Pancreas (tissue), 10 donors: Measurements from ENCODE around the gene PKP1. TPM values are rescaled to one million over a fixed set of nuclear protein-coding genes. Genes with fewer than 3 reads are reported as not detected.

Experiments
- ATAC-seq, 4 donors: fragments of 200-7000 bp; cut with Tn5 transposase; one replicate each; pipeline versions ENCODE4 v1.8.0 to v1.9.1; 2020; ENCODE audit warnings: mild to moderate bottlenecking in 4 of 4, moderate library complexity in 4 of 4
- DNase-seq, 6 donors: peaks; one replicate each; pipeline ENCODE4 v3.0.0-alpha.2; 2020
- FAIRE-seq: peaks from 2 replicates; lab custom pipeline; 2012; peaks lifted over from hg19 to GRCh38; lab: Jason Lieb, UNC
- H3K27ac ChIP-seq, 4 donors: fragments of 200-600 bp; sonication (generic); 1 replicate in 3 of 4; 2 replicates in 1 of 4; pipeline versions ENCODE4 v1.5.0 to v1.8.0; 2020
- H3K27me3 ChIP-seq, 4 donors: fragments of 200-600 bp; one replicate each; pipeline ENCODE4 v1.8.0; 2021
- H3K36me3 ChIP-seq, 3 donors: fragments of 200-600 bp; sonication (generic) in 1 of 3; one replicate each; pipeline versions ENCODE4 v1.5.0 to v1.8.0; 2020 to 2021
- H3K4me1 ChIP-seq, 3 donors: fragments of 200-600 bp; one replicate each; pipeline ENCODE4 v1.8.0; 2021
- H3K4me3 ChIP-seq, 4 donors: fragments of 200-600 bp; sonication (generic) in 2 of 4; one replicate each; pipeline versions ENCODE4 v1.5.0 to v1.8.0; 2020 to 2021
- H3K9me3 ChIP-seq, 4 donors: fragments of 200-600 bp; one replicate each; pipeline ENCODE4 v1.8.0; 2021
- CTCF ChIP-seq, 4 donors: fragments of 200-600 bp; sonication (generic) in 3 of 4; IDR thresholded peaks; one replicate each; pipeline versions ENCODE4 v1.5.0 to v1.8.0; 2021; ENCODE audit warnings: antibody characterized with exemption in 4 of 4
- WGBS, 2 donors: extraction: QIAGEN DNeasy Blood & Tissue Kit; methylation state at CpG; one replicate each; pipeline ENCODE4 v1.1.7; 2013; 5-methylcytosine and 5-hydroxymethylcytosine counted together
- intact Hi-C, 3 donors: fragments of 100-400 bp; cut with DNase I; formaldehyde crosslinking; loops; one replicate each; pipeline versions ENCODE4 v1.11.1 to v1.14.2; 2022
- polyA plus RNA-seq, 2 donors: library from polyadenylated mRNA; stranded (reverse); fragments of 200-250 nt; gene quantifications; one replicate each; pipeline ENCODE4 v1.2.3, GENCODE V29; 2013
- total RNA-seq, 6 donors: library from RNA; stranded (reverse); fragmentation: NEBNext Ultra II Directional in 4 of 6; extraction: Animal tissue kit (Norgen Biotek cat#: 25700) in 4 of 6; gene quantifications; one replicate each; pipeline versions ENCODE4 v1.2.1 to v1.2.4, GENCODE V29; 2021 to 2023
- donor health status: healthy with polysubstance abuse.
- donor health status: DM: no; HTN: no; CAD: no; lungs with moderate emphysema.
- donor health status: DM: no; HTN: no; CAD: no.
- donor health status: control.
- donor health status: control.
- donor health status: Bipolar disorder and iron deficiency.
- donor health status: DM: yes; HTN: yes; CAD: no.
- donor health status: DM: no; HTN: no; CAD: no.
- donor health status: DM: no; HTN: no; CAD: no.
- donor health status: DM: yes; HTN: yes; CAD: no.

Gene PKP1
- total and polyA plus RNA-seq, 8 donors = 0.04 to 0.37 (median 0.12) TPM; not detected in 1

- WGBS, 2 donors = 60 to 75% methylated on average over 8 of the region's 8 CpGs
- ATAC-seq (peak in 2 of 4 donors; percentile 15 to 60), FAIRE-seq (no peak), DNase-seq (no peak)
- Histone ChIP-seq H3K27ac (peak overlapping the region in 2 of 4 donors; percentile 8 to 42), H3K4me3 (no peak overlapping the region), H3K36me3 (no peaks in the 10 kb centered on the region), H3K9me3 (no peaks in the 10 kb centered on the region), H3K27me3 (no peaks in the 10 kb centered on the region), H3K4me1 (no peaks in the 10 kb centered on the region)
- no peak for TF ChIP-seq CTCF (IDR thresholded peaks at IDR 0.05)
- intact Hi-C loops = no loop called here
These were observed 28.2 kb downstream of the PKP1 start for GRCh38 chr1:201311356-201312011.

- H3K4me3 ChIP-seq = no peak overlapping the region
- no peaks in the 10 kb centered on the region for H3K4me1 ChIP-seq
- FAIRE-seq (no peak), ATAC-seq (no peak), DNase-seq (no peak)
- no peak overlapping the region for H3K27ac ChIP-seq
- H3K36me3 ChIP-seq = no peaks in the 10 kb centered on the region
- WGBS, 2 donors = 88 to 89% methylated on average over 7 of the region's 7 CpGs
- H3K27me3 ChIP-seq = no peaks in the 10 kb centered on the region
- no peaks in the 10 kb centered on the region for H3K9me3 ChIP-seq
- intact Hi-C loops = no loop called here
- no peak for TF ChIP-seq CTCF (IDR thresholded peaks at IDR 0.05)
These were observed 29.0 kb downstream of the PKP1 start for GRCh38 chr1:201312298-201312697.

GRCh38 chr1:201313086-201313485 lies 29.8 kb downstream of the PKP1 start:
- WGBS, 2 donors = 90 to 94% methylated on average over 16 of the region's 16 CpGs
- Histone ChIP-seq H3K9me3 (no peaks in the 10 kb centered on the region), H3K27me3 (no peaks in the 10 kb centered on the region), H3K4me3 (no peak overlapping the region), H3K27ac (no peak overlapping the region), H3K4me1 (no peaks in the 10 kb centered on the region), H3K36me3 (no peaks in the 10 kb centered on the region)
- TF ChIP-seq CTCF (IDR thresholded peaks at IDR 0.05) = no peak
- no peak for ATAC-seq
- no peak for DNase-seq
- intact Hi-C loops = no loop called here
- FAIRE-seq = no peak

GRCh38 chr1:201316556-201316955 lies 33.2 kb downstream of the PKP1 start:
- Histone ChIP-seq H3K27me3 (no peaks in the 10 kb centered on the region), H3K27ac (no peak overlapping the region), H3K4me3 (no peak overlapping the region), H3K4me1 (no peaks in the 10 kb centered on the region), H3K36me3 (no peaks in the 10 kb centered on the region), H3K9me3 (no peaks in the 10 kb centered on the region)
- intact Hi-C loops = no loop called here
- FAIRE-seq (no peak), DNase-seq (peak in 1 of 6 donors; percentile 27), ATAC-seq (no peak)
- TF ChIP-seq CTCF (IDR thresholded peaks at IDR 0.05) = no peak
- WGBS, 2 donors = 82 to 83% methylated on average over 5 of the region's 5 CpGs

- no peak for TF ChIP-seq CTCF (IDR thresholded peaks at IDR 0.05)
- DNase-seq (peak in 1 of 6 donors; percentile 50), FAIRE-seq (no peak), ATAC-seq (no peak)
- intact Hi-C loops = no loop called here
- H3K4me3 ChIP-seq = no peak overlapping the region
- H3K27me3 ChIP-seq = no peaks in the 10 kb centered on the region
- 82 to 89% methylated on average over 13 of the region's 13 CpGs for WGBS, 2 donors
- H3K4me1 ChIP-seq = no peaks in the 10 kb centered on the region
- H3K36me3 ChIP-seq = no peaks in the 10 kb centered on the region
- no peak overlapping the region for H3K27ac ChIP-seq
- no peaks in the 10 kb centered on the region for H3K9me3 ChIP-seq
These were observed 34.2 kb downstream of the PKP1 start for GRCh38 chr1:201317551-201317950.
